Posterior vena cava (tissue), 2 donors: Measurements from ENCODE around the gene ENSA. TPM values are rescaled to one million over a fixed set of nuclear protein-coding genes. Genes with fewer than 3 reads are reported as not detected.
A peak's percentile ranks its signal among the peaks of the same experiment; 100 is the strongest.
"Not testable (repeated sequence)": the region's sequence is repeated elsewhere in the genome, so short reads cannot be mapped to it uniquely, and the experiment has no call there.

ENCODE experiments used
- DNase-seq: peaks from one replicate; pipeline ENCODE4 v3.0.0-alpha.2; 2020; ENCODE audit warnings: low spot score
- intact Hi-C, 2 donors: fragments of 100-400 bp; cut with DNase I; formaldehyde crosslinking; loops; one replicate each; pipeline versions ENCODE4 v1.14.1 to v1.14.2; 2022 to 2023
- total RNA-seq, 2 donors: library from RNA; stranded (reverse); fragmentation: NEBNext Ultra II Directional; extraction: Animal tissue kit (Norgen Biotek cat#: 25700); gene quantifications; one replicate each; pipeline ENCODE4 v1.2.1, GENCODE V29; 2021
- donor health status: DM: yes; HTN: yes; CAD: no.
- donor health status: DM: yes; HTN: yes; CAD: no.

Gene ENSA
- total RNA-seq, 2 donors from 2014 or later = 149 to 156 TPM

DNA sequence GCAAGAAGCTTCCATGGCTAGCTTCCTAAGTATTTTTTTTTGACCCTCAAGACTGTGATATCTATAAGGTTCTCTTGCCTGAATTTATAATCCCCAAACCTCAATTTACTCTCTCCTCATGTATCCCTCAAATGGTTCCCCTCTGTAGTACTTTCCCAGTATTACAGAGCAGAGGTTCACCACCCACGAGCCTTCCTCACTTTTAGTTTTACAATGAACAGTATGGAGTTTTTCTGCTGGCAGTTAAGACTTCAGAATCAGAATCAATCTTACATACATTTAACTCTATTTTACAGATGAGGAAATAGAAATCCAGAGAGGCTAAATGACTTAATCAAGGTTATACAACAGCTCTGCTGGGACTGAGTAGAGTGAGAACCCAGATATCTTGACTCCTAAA, 4.9 kb downstream of the ENSA start:
- not testable (repeated sequence) for DNase-seq
- intact Hi-C loops = loop anchor here (5.0 kb wide), 2 partner anchors 37 to 62 kb away; no protein-coding TSS in a partner anchor

- DNase-seq = not testable (repeated sequence)
- intact Hi-C loops = loop anchor here (5.0 kb wide), 2 partner anchors 37 to 62 kb away; no protein-coding TSS in a partner anchor
Measured at GRCh38 chr1:150624134-150624533, 5.3 kb downstream of the ENSA start.

- DNase-seq = peak; percentile 84
- intact Hi-C loops = loop anchor here (5.0 kb wide), 2 partner anchors 35 to 60 kb away; no protein-coding TSS in a partner anchor
Measured at GRCh38 chr1:150622303-150622975, 7.0 kb downstream of the ENSA start.

DNA sequence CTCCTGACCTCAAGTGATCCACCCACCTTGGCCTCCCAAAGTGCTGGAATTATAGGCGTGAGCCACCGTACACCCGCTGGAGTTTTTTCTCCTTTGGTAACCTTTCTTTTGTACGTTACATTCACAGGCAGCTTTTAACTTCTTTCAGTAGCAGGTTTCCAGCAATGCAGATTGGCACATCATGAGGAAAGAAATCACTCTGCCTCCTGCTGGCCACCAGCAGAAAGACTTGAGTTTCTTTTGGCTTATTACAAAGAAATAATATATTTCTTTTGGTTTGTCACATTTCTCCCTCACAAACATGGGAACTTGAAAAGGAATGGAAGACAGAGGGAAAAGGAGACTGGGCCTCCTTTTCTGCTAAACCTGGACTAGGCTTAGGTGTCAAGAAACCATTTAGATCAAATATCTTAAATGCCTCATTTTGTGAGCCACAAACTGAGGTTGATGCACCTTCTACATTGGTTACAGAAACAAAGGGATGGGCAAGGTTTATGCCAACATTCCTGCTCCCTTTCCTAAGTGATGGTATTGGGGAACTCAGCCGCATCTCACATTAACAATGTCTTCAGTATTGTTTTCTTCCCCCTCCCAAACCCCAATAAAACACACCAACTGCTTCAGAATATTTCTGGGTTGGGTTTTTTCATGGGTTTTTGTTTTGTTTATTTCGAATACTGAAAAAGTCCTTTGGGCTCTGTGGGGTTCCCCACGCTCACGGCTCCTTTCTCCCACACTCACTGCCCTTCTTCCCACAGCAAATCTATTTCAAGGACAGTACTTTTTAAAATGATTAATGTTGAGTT, 7.7 kb downstream of the ENSA start:
- no peak for DNase-seq

GRCh38 chr1:150620919-150621318, 8.5 kb downstream of the ENSA start:
- no peak for DNase-seq
- intact Hi-C loops = loop anchor here (5.0 kb wide), 2 partner anchors 34 to 59 kb away; no protein-coding TSS in a partner anchor

More for the DNA sequence above, 7.7 kb downstream of the ENSA start:
- intact Hi-C loops = loop anchor here (5.0 kb wide), 2 partner anchors 34 to 59 kb away; no protein-coding TSS in a partner anchor

DNA sequence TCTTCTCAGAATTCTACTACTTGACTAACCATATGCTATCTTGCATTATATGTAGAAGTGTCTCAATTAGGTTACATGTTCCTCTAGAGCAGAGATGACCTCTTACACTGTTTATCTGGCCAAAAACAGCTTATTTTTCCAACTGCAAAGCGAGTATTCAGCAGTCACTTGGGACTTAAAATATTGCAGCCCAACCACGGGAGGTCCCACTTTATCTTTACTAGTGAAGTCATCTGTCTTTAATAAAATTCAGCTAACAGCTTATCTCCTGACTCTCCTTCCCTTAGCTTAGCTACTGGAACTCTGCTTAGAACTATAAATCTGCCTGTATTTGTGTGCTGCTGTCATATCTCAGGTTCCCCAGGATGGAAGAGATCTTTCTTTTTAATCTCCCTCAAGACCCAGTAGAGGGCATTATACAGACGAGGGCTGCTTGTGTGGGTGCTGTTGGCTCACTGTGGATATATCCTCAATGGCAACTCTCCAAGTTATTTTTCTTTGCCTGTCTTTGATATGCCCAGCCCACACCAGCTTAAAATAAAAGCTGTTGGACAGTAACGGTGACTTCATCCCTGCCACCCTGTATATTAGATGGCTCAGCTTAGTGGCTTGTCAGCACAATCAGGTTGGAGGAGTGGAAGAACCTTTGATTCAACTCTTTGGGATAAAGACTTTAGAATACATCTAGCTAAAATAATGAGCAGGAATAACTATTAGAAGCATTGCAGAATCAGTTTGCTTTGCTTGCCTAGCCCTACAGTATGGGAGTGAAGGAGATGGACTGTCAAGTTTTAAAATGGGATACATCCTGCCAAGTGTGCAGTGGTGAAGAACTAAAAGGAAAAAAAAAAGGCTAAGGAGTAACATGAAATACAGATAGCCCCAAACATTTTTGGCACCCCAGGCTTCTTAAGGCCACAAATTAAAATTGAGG, 9.6 kb downstream of the ENSA start:
- intact Hi-C loops = loop anchor here (5.0 kb wide), 2 partner anchors 33 to 58 kb away; no protein-coding TSS in a partner anchor

GRCh38 chr1:150615346-150616201, 13.8 kb downstream of the ENSA start:
- DNase-seq = no peak

More for the DNA sequence above, 9.6 kb downstream of the ENSA start:
- DNase-seq = no peak

GRCh38 chr1:150613061-150613920, 16.1 kb downstream of the ENSA start:
- DNase-seq = no peak
- intact Hi-C loops = no loop called here

More at GRCh38 chr1:150615346-150616201, 13.8 kb downstream of the ENSA start:
- intact Hi-C loops = no loop called here

- no peak for DNase-seq
- intact Hi-C loops = no loop called here
Measured at GRCh38 chr1:150612014-150612345, 17.4 kb downstream of the ENSA start.

- intact Hi-C loops = no loop called here
- no peak for DNase-seq
Measured at GRCh38 chr1:150610576-150610975, 18.8 kb downstream of the ENSA start.

GRCh38 chr1:150609732-150610131, 19.7 kb downstream of the ENSA start:
- intact Hi-C loops = no loop called here
- DNase-seq = no peak

GRCh38 chr1:150606463-150607142, 22.8 kb downstream of the ENSA start:
- intact Hi-C loops = no loop called here
- DNase-seq = peak; percentile 62

DNA sequence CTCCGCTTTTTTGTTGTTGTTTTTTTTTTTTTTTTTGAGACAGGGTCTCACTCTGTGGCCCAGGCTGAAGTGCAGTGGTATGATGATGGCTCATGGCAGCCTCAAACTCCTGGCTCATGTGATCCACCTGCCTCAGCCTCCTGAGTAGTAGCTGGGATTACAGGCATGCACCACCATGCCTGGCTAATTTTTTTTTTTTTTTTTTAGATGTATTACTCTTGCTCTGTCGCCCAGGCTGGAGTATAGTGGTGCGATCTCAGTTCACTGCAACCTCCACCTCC, 24.0 kb downstream of the ENSA start:
- intact Hi-C loops = not testable (repeated sequence)
- DNase-seq = peak; percentile 17

DNA sequence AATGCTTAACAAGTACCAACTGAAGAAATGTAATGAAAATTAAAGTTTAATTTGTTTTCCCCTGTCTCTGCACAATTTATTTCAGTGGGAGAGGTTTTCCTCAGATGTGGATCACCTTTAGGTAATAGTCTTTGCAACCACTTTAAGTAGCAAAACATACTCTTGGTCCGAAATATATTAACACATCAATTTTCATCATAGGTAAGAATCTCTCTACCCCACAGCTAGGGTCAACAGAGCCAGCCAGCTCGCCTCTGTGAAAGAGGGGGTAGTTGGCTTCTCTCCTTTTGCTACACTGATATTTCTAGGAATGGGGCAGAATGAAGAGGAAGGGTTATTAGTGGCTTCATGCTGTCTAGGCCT, 25.2 kb downstream of the ENSA start:
- intact Hi-C loops = no loop called here

DNA sequence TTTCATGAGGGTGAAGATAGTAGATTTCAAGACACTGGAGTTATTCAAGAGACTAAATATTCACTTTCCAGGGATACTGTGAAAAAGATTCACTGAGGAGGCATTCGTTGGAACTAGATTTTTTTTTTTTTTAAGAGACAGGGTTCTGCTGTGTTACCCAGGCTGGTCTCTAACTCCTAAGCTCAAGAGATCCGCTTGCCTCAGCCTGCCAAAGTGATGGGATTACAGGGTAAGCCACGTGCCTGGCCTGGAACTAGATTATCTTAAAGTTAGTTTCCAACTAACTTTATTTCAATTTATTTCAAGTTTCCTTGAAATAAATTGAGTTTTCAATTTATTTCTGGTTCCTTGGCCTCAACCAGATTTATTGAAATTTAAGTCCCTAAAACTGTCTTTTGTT, 25.7 kb downstream of the ENSA start:
- DNase-seq = peak; percentile 3
- intact Hi-C loops = no loop called here

More for the DNA sequence above, 25.2 kb downstream of the ENSA start:
- no peak for DNase-seq

DNA sequence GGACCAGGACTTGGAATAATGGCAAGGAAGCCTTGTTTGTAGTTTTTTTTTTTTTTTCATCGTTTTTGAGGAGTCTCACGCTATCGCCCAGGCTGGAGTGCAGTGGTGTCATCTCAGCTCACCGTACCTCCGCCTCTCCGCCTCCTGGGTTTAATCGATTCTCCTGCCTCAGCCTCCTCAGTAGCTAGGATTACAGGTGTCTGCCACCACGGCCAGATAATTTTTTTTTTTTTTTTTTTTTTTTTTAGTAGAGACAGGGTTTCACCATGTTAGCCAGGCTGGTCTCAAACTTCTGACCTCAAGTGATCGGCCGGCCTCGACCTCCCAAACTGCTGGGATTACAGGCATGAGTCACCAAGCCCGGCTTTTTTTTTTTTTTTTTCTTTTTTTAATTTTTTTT, 27.0 kb downstream of the ENSA start:
- intact Hi-C loops = not testable (repeated sequence)
- DNase-seq = peak; percentile 45

- no peak for DNase-seq
- intact Hi-C loops = no loop called here
Measured at GRCh38 chr1:150601540-150601939, 27.9 kb downstream of the ENSA start.
